Erythroblast (primary cell): Measurements from ENCODE around the gene RUNDC3A.
A peak's percentile ranks its signal among the peaks of the same experiment; 100 is the strongest.

ENCODE experiments used
- DNase-seq, 2 experiments: peaks; one replicate each; lab custom pipeline; 2025; lab: John Stamatoyannopoulos, UW
- GATA1 ChIP-seq: IDR thresholded peaks from 2 replicates; pipeline ENCODE4 v1.6.1; 2011; ENCODE audit warnings: low read depth, mild to moderate bottlenecking, control low read depth, low read length, moderate library complexity
- POLR2A ChIP-seq: IDR thresholded peaks from 2 replicates; pipeline ENCODE4 v1.6.1; 2011; ENCODE audit warnings: mild to moderate bottlenecking, low read length

RUNDC3A gene

DNA sequence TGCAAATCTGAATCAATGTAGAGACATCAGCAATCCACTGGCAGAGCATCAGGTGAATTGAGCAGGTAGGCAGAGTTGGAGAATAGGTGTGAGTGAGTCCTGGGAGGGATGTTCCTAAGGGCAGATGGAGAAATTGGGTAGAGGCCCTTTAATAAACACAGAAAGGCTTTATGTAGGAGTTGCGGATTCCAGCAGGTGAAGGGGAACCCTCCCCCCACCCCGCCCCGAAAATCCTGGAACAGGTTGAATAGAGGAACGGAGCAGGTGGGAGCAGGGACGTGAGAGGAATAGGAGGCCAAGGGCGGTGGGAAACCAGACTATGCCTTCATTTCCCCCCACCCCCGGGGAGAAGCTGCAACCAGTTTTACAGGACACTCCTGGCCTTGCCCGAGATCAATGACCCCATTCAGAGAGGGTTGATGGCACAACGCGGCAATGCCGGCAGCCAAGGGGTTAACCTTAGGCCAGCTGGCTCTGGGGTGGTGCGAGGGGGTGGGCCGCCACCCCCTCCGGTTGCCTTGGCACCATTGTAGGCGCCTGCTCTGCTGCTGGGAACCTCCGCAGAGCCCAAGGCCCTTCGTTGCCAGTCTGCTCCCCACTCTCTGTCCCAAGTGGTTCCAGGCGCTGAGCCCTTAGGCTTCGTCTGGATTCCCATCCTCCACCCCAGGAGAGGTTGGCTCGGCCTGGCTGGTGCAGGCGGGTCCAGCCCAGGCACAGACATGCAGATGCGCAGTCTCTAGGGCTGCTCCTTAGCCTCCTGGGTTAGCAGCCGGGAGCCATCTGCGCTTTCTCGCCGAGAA lies 814 bp upstream of the RUNDC3A start:
- peak in 1 of 2 experiments; percentile 30 for DNase-seq
- TF ChIP-seq POLR2A = no peak
- no peak for TF ChIP-seq GATA1

DNA sequence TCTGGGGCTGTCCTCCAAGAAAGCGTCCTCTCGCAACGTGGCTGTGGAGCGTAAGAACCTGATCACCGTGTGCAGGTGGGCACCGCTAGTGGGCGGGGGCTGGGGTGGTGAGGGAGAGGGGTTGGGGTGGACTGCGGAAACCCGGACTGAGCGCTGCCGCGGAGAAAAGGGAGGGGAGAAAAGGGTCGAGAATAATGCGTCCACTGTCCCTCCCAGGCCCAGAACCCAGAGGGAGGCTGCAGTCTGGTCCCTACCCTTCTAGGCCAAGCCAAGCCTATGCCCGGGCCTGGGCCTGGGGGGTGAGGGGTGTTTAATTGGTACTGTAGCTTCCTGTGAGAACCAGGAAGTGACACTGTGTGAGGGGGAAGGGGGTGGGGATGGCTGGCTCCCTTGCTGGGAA lies 464 bp downstream of the RUNDC3A start:
- no peak for DNase-seq
- TF ChIP-seq GATA1 (no peak), POLR2A (no peak)

DNA sequence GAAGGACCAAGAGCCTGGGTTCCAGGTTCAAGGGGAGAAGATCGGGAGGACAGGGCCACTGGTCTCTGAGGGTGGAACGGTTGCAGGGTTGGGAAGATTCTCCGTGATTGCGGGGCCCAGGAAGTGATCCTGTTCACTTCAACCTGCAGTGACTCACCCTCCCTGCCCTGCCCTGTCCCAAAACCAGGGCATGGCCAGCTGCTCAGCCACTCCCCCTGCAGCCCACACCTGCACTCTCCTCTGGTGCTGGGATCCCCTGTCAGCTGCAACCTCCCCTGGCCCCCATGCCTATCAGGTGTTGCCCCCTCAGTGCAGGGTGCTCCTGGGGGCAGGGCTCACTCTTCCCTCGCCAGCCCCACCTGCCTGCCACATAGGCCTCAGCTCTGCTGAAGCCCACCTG lies 1.1 kb downstream of the RUNDC3A start:
- peak in 1 of 2 experiments; percentile 39 for DNase-seq
- TF ChIP-seq POLR2A (no peak), GATA1 (no peak)

DNA sequence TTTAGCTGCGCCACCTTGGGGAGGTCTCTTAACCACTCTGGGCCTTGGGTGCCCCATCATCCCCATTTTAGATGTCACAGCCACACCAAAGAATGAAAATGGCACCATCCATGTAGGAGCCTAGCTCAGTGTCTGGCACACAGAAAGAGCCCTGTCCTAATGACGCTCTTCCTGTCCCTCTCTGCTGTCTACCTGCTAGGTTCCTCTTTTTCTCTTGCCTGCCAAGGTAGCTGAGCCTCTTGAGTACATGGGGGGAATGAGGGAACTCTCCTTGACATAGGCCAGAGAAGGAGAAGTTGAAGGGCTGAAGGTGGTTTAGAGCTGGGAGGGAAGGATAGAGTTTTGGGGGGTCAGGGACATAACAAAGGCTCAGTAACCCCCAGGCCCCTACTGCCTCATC lies 1.8 kb downstream of the RUNDC3A start:
- TF ChIP-seq POLR2A (no peak), GATA1 (no peak)
- DNase-seq = no peak

DNA sequence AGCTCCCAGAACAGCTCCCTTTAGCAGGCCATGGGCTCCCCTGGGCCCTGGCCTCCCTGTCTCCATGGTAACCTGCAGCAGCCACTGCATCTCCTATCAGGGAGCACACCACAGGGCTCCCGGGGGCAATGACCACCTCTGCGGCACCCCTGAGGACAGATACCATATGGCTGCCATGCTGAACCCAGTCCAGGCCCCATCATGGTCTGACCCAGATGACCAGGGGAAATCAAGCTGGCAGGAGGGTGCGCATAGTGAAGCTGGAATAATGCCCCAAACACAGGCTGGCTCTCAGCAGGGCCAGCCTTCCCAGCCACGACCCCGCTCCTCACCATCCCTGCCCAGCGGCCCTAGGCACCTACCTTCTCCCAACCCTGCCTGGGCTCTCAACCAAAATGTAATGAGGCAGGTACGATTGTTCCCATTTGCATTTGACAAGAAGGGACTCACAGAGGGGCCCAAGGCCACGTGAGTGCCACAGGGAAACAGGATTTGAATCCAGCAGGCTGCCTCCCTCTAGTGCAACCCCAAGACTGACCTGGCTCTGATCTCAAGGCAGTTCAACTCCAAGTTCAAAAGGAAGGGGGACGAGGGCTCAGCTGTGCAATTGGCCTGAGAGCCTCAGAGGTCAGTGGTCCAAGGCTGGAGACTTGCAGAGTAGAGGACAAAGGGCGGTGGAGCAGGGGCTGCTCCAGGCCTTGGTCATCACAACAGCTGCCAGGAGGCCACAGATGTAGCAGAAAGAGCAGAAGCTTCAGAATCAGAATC lies 2.4 kb downstream of the RUNDC3A start:
- no peak for DNase-seq
- no peak for TF ChIP-seq POLR2A
- no peak for TF ChIP-seq GATA1

DNA sequence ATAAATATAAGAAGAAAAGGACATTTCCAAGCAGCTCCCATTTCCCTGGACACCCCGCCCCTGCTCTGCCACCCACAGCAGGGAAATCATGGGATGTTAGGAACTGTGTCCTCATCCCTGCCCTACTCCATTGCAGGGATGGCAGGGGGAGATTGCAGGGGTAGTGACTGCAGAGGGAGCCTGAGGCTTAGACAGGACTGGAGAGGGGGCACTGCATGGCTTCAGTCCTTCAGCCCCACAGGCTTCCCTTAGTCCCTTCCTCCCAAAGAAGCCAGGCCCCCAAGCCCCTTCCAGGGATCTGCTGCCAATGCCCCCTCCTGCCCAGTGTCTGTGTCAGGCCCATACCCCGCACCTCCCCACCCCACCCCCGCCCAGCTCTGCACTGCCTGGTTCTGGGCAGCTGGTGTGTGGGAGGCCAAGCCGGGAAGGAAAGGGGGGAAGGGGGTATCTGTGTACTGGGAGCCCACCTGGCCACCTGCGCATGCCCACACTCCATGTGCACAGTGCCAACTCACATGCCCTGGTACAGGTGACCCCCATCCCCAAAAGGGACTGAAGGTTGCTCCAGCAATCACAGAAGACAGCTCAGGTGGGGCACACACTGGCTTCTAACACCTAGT lies 3.3 kb downstream of the RUNDC3A start:
- no peak for TF ChIP-seq POLR2A
- no peak for TF ChIP-seq GATA1
- DNase-seq = no peak

DNA sequence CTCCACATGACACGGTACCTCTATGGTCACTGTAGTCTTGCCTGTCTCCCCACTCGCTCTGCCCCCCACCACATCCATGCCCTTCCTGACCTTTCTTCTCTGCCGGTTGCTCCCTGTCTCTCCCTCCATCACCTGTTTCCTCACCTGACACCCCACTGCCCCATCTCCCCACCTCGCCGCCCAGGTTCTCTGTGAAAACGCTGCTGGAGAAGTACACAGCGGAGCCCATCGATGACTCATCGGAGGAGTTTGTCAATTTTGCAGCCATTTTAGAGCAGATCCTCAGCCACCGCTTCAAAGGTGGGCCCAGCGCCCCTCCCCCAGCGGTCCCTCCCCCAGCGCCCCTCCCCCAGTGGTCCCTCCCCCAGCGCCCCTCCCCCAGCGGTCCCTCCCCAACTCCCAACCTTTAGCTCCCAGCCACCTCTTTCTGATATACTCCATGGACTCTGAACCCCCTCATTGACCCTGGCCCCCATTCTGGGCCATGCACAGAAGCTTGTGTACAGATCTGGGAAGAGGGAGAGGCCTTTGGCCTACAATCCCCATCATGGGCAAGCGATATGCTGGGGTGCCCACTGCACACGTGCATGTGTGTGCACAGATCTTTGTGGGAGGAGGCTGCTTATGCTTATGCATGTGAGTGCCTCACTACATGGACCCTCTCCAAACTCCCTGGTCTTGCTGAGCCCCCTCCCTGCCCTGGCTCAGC lies 4.1 kb downstream of the RUNDC3A start:
- TF ChIP-seq POLR2A (no peak), GATA1 (no peak)

DNA sequence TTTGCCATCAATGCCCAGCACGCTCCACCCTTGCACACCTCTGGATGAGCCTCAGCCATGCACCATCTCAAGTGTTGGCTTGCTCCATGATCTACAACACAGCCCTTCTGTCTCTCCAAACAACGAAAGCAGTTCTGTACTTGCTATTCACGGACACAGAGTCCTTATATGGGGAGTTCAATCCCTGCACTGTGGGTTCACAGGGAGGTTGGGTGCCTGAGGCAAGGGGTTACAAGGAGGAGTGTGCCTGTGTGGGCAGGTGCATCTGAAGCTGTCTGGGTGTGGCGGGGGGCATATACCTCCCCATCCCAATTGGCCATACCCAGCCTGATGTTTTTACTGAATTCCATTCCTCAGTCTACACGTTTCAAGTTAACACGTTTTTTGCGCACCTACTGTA lies 5.6 kb downstream of the RUNDC3A start:
- DNase-seq = no peak
- TF ChIP-seq POLR2A (no peak), GATA1 (no peak)

More for the DNA sequence above, 4.1 kb downstream of the RUNDC3A start:
- DNase-seq = no peak

DNA sequence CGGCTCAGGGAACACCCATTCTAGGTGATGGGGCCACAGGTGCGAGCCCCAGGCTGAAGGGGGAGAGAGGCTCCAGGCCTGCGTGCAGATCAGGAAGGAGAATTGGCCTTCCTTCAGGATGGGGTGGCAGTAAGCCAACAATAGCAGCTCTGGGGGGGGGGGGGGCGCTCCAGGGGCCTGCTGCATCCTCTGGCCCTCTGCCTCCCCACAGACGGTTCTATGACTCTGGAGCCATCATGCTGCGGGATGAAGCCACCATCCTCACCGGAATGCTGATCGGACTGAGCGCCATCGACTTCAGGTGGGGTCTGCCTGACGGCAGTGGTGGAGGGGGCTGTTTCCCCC lies 6.1 kb downstream of the RUNDC3A start:
- DNase-seq = no peak
- TF ChIP-seq GATA1 (no peak), POLR2A (no peak)

DNA sequence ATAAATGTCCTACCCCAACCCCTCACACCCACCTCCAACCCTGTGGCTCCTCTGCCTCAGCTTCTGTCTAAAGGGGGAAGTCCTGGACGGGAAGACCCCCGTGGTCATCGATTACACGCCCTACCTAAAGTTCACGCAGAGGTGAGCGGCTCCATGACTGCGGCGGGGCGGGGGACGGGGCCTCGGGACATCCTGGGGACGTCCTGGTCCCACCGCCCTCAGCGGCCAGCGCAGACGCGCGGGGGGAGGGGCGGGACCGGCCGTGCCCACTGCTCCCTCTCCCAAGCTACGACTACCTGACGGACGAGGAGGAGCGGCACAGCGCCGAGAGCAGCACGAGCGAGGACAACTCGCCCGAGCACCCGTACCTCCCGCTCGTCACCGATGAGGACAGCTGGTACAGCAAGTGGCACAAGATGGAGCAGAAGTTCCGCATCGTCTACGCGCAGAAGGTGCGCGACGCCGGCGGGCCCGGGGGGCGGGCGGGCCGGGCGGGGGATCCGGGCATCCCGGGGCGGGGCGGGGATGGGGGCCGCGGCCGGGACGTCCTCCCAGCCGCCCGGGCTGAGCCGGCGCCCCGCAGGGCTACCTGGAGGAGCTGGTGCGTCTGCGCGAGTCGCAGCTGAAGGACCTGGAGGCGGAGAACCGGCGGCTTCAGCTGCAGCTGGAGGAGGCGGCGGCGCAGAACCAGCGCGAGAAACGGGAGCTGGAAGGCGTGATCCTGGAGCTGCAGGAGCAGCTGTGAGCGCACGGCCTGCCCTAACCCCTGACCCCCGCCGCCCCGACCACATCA lies 6.7 kb downstream of the RUNDC3A start:
- DNase-seq = peak; percentile 46 to 66
- TF ChIP-seq GATA1 = no peak
- TF ChIP-seq POLR2A = no peak

DNA sequence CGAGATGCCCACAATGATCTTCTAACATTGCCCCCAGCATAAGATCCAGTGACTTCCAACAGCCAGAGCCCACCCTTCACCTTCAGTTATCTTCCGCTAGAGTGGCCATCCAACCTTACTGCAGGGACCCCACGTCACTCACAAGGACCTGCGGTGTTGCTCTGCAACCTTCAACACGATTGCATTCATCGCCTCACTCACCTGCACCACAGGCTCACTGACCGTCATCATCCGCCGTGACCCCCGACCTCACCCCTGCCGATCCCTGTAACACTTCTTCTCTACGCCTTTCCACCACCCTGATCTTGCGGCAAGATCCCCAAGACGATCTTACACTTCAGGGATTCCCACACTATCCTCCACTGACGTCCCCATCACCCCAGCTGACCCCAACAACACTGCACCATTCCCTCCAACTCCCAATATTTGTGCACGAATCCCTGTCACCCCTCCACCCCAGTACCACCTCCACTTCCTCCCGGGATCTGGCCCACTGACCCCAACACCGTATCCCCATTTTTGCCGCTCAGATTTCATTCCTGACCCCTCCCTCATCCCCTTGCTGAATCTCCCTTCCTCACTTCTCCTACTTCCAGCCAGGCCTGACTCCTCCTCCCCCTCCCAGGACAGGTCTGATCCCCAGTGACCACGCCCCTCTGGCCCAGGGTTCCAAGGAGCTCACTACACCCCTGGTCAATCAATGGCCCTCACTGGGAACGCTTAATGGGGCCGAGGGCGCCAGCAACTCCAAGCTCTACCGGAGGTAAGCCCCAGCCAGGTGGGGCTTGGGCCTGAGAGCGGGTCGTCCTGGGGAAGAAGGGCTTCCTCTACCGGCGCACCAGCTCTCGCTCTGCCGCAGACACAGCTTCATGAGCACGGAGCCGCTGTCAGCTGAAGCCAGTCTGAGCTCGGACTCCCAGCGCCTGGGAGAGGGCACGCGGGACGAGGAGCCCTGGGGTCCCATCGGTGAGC lies 7.6 kb downstream of the RUNDC3A start:
- peak; percentile 36 to 70 for DNase-seq
- TF ChIP-seq GATA1 = no peak
- no peak for TF ChIP-seq POLR2A

DNA sequence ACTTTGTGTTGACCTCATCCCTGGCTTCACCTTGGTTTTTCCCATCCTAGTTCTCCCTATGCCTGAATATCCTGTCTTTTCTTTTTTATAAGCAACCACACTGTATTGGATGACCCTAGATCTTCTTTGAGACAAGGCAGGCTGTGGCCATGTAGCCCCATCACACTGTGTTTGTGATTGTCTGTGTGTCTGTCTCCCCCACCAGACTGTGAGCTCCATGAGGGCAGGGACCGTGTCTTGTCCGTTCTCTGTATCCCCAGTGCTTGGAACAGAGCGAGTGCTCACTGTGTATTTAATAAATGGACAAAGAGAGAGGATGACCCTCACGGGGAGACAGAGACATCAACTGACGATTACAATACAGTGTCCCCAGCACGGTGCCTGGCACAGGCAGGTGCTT lies 9.1 kb downstream of the RUNDC3A start:
- DNase-seq = no peak
- TF ChIP-seq POLR2A (peak; percentile 68), GATA1 (no peak)
